Myocyte (in vitro differentiated cells): ENCODE data around the gene NT5M. TPM values are rescaled to one million over a fixed set of nuclear protein-coding genes. Genes with fewer than 3 reads are reported as not detected.
"Not testable (repeated sequence)": the region's sequence is repeated elsewhere in the genome, so short reads cannot be mapped to it uniquely, and the experiment has no call there.

ENCODE experiments used
- DNase-seq: peaks from one replicate; pipeline ENCODE4 v3.0.0-alpha.2; 2012; ENCODE audit warnings: low read depth
- total RNA-seq: library from RNA; depleted of rRNA; stranded (reverse); fragments of >200 nt; gene quantifications from 2 replicates; pipeline ENCODE4 v1.2.3, GENCODE V29; 2014

Gene NT5M
- total RNA-seq, 1 donor from 2014 or later: 12.4 TPM

DNA sequence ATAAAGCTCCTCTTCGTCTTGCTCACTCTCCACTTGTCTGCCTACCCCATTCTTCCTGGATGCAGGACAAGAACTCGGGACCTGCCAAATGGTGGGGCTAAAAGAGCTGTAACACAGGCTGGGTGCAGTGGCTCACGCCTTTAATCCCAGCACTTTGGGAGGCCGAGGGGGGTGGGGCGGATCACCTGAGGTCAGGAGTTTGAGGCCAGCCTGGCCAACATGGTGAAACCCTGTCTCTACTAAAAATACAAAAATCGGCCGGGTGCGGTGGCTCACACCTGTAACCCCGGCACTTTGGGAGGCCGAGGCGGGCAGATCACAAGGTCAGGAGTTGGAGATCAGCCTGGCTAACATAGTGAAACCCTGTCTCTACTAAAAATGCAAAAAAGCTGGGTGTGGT is 1.5 kb upstream of the NT5M start:
- not testable (repeated sequence) for DNase-seq

- DNase-seq: no peak
Measured at GRCh38 chr17:17303847-17304490, 796 bp downstream of the NT5M start.

DNA sequence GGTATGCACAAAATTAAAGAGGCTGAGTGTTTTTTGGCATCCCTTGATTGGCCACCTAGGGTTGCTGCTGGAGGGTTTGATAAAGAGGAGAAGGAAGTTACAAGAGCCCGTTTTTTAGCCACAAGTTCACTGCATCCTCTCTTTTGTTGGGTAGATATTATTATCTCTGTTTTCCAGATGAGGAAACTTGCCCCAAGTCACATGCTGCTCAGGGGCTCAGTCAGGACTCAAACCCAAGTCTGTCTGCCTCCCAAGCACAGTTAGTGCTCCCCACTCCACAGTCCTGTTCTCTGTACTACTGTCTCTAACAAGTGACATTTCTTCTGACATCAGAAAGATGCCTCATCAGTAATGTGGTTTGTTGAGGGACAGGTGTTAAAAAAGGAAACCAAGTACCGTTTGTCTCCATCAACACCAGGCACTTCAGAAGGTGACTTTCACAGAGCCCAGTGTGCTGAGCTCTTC is 1.4 kb downstream of the NT5M start:
- DNase-seq: peak; percentile 56

DNA sequence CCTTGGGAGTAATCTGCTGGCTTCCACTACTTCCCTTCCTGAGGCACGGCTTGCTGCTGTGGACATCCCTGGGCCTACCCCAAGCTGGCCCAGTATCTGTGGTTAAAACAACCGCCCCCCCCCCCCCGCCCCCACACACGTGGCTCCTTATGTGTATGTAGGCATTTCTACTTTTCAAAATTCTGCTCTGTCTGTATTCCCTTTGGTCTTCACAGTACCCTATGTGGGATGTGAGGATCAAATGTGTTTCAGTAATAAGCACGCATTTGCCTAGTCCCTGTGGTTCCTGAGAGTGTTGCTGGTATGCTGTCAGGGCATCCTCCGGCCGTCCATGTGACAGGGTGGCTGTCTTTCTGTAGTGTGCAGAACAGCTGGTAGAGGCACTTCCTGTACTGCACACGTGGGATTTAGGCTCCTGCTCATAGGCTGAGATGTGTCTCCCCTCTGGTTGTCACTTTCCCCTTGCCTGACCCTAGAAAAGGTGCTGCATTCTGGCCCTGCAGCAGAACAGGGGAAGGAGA is 2.2 kb downstream of the NT5M start:
- DNase-seq: peak; percentile 78

GRCh38 chr17:17309356-17309755 is 6.2 kb downstream of the NT5M start:
- no peak for DNase-seq

DNA sequence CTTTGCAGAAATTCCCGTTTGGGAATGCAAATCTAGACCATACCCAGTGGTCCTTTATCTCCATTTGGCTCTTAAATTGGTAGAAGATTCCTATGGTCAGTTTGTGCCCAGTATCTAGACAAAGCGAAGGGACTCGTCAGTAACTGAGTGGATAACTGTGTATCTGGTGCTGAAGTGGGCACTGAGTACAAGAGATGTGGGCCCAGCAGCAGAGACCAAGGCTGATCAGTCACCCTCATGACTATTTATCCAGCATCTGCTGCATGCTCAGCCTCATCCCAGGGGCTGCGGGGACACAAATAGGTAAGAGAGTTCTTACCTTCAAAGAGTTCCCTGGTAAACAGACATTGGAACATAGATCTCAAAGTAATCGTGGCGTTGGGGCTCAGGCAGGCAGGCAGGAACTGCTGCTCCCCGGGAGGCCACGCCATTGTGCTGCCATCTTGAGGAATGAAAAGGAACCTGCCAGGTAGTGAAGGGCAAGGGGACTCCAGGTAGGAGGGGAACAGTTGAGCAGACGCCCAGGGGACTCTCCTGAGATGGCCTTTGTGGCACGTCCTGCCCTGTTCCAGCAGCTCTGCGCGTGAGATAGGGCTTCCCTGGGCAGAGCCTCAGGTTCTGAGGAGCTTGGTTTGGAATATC is 10.3 kb downstream of the NT5M start:
- DNase-seq: no peak

- DNase-seq: no peak
Measured at GRCh38 chr17:17314501-17315071, 11.4 kb downstream of the NT5M start.

DNA sequence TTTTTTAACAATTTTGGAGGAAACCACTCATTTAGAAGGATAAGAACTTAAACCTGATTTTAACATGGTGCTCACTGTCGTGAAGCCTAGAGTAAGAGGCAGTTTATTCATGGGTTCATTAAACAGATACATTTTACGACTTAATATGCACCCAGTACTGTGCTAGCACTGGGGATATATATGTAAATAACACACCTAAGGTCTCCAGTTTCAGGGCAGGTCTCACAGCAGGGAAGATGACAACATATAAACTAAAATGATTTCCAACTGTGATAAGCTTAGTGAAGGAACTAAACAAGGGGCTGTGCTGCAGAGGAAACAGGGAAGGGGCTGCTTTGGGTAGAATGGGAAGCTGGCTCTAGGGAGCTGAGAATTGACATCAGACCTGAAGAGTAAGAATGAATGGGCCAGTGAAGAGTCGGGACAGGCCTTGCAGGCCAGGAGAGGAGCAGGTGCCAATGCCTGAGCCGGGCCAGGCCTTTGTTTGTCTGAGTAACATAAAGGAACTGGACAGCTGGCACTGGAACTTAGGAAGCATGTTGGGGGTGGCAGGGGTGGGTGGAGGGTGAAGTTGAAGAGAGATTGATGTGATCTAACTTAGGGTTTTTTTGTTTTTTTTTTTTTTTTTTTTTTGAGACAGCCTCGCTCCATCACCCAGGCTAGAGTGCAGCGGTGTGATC is 12.1 kb downstream of the NT5M start:
- peak; percentile 52 for DNase-seq

- DNase-seq: no peak
Measured at GRCh38 chr17:17320188-17320910, 17.2 kb downstream of the NT5M start.

GRCh38 chr17:17320911-17321220 is 17.7 kb downstream of the NT5M start:
- no peak for DNase-seq

DNA sequence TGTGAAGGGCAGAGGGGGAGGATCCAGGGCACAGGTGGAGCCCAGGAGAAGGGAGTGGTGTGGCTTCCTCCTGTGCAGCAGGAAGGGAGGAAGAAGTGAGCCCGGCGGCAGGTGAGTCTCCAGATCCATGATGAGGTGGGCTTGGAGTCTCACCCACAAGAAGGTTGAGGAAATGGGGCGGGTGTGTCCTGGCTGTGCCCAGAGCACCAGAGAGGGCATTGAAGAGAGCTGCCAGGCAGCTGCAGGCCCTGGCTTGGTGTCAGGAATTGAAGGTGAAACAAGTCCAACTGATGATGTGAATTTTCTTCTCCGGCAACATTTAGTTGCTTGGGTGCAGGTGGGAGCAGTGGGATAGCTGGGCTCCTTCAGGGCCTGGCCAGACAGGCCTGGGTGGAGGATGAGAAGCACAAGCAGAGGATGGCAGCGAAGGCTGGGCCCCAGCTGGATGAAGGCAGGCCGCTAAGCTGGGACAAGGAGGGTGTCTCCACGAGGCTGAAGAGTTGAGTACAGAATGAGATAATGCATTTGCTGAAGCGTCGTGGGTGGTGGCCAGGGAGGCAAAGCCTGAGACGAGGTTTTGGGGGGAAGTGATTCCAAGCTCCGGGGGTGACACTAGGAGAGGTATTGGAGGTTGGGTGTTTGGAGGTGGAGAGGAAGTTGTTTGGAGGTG is 18.3 kb downstream of the NT5M start:
- DNase-seq: no peak

- DNase-seq: no peak
Measured at GRCh38 chr17:17322516-17323510, 19.6 kb downstream of the NT5M start.

DNA sequence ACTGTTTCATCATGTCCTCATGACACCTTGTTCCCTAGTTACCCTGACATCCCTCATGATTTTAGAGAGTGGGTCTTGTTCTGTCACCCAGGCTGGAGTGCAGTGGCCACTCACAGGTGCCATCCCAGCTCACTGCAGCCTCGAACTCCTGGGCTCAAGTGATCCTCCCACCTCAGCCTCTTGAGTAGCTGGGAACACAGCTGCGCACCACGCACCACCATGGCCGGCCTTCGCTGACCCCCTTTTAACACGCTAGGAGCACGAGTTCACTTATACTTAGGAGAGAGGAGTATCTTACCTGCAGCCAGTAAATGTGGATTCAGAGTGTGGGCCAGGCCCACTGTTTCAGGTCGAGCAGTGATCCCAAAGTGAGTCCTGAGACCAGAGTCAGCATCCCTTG is 21.4 kb downstream of the NT5M start:
- no peak for DNase-seq

DNA sequence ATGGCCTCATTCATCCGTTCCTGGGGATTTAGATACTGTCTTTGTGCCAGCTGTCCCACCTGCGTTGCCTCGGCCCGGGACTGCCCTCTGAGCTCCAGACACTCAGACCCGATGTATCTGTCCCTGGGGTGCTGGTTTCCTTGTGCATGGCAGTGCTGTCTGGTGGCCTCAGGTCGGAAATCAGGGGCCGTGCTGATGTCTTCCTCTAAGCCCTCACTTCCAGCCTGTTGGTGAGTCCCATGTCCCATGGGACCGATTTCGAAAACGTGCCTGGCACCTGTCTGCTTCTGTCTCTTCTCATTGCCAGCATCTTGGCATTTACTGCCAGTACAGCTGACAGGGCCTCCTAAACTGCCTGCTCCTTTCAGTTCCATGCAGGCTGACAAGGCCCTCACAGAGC is 22.1 kb downstream of the NT5M start:
- DNase-seq: peak; percentile 86

- no peak for DNase-seq
Measured at GRCh38 chr17:17325816-17326215, 22.6 kb downstream of the NT5M start.

DNA sequence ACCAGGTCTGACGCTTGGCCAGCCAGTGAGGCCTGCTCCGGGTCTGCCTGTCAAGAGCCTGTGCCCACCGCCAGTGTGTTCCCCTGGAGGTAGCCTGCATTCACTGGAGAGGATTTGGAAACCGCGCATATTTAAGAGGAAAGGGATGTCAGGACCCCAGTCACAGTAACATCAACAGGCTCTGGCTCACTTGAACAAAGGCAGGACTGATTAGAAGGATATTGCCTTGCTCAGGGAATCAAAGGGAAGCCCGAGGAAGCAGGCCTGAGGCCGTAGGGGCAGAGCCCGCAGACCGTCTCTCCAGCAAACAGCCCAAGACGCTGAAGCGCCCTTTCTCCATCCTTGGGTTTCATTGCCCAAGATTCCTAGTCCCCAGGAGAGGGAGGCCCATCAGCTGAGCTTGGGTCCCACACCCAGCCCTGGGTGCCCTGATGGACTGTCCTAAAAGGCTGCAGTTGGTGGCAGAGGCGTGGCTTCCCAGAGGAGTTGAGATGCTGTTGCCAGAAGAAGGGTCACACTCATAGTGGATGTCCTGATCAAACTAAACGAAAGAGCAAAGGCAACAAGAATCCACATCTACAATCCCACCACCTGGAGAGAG is 23.2 kb downstream of the NT5M start:
- no peak for DNase-seq

GRCh38 chr17:17328251-17328650 is 25.1 kb downstream of the NT5M start:
- no peak for DNase-seq

DNA sequence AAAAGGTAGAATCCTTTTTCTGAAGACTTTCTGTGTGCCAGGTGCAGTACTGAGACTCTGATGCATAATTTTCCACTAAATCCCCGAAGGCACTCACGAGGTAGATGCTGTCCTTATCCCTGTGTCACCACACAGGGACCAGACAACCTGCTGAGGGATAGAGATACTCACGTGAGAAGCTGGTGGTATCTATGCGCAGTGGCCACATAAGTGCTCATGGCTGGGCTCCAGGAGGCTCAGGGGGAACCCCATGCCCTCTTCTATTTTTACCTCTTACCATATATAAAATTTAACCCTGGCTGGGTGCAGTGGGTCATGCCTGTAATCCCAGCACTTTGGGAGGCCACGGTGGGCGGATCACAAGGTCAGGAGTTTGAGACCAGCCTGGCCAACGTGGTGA is 38.3 kb downstream of the NT5M start:
- no peak for DNase-seq

- DNase-seq: no peak
Measured at GRCh38 chr17:17342242-17342945, 39.2 kb downstream of the NT5M start.
